Subcutaneous preadipocyte (primary cell): ENCODE results near the gene POM121L2. TPM values are rescaled to one million over a fixed set of nuclear protein-coding genes. Genes with fewer than 3 reads are reported as not detected.

Experiments
- total RNA-seq: library from RNA; depleted of rRNA; stranded (reverse); fragments of >200 nt; gene quantifications from 2 replicates; pipeline ENCODE4 v1.2.3, GENCODE V29; 2012

The POM121L2 gene
- not detected in 2 replicates for total RNA-seq

GRCh38 chr6:27312146-27312949 lies at the start of gene POM121L2:
Gene POM121L2, minus strand, starts transcription at chr6:27312273. Its CDS starts 103 bp downstream, at chr6:27312170.

Other genes with a start within 250 kb of the POM121L2 start
- gene PRSS16, start 64.6 kb downstream of the POM121L2 start, total RNA-seq = not detected in 2 replicates
- 1.1 and 2.0 TPM in 2 replicates for gene ZNF391, start 76.5 kb upstream of the POM121L2 start, total RNA-seq
- 4.8 and 7.0 TPM in 2 replicates for gene ZNF184, start 160.8 kb upstream of the POM121L2 start, total RNA-seq